OCI-LY7 (cell line): ENCODE data around the gene IL17RE.

Experiments used
- CTCF ChIP-seq: fragments of 200-600 bp; sonication (generic); conservative IDR thresholded peaks from 2 replicates; pipeline ENCODE4 v1.5.1; 2014; ENCODE audit warnings: mild to moderate bottlenecking, antibody characterized with exemption, low read length, moderate library complexity, mixed read lengths
- EZH2phosphoT487 ChIP-seq: fragments of 200-600 bp; sonication (generic); IDR thresholded peaks from 2 replicates; pipeline ENCODE4 v1.6.1; 2018; ENCODE audit warnings: low read depth, borderline replicate concordance, mild to moderate bottlenecking, mixed run types, antibody characterized with exemption, low read length, moderate library complexity, mixed read lengths

GRCh38 chr3:9951598-9951961 is 48.9 kb downstream of the IL17RE start:
- TF ChIP-seq CTCF (no peak), EZH2phosphoT487 (no peak)
